GM19397 (cell line): ENCODE data around the gene OR4D1.
"Not testable (repeated sequence)": the region's sequence is repeated elsewhere in the genome, so short reads cannot be mapped to it uniquely, and the experiment has no call there.

ENCODE experiments used
- ATAC-seq: cut with Tn5 transposase; IDR thresholded peaks from one replicate; pipeline ENCODE4 v1.9.1; 2021; ENCODE audit warnings: mild to moderate bottlenecking, moderate library complexity; ENCODE audit not compliant: unreplicated experiment

The OR4D1 gene

GRCh38 chr17:58147930-58148434 is at the start of gene OR4D1:
OR4D1 (plus strand) TSS chr17:58148384; CDS start chr17:58155154, 6,770 bp downstream.
- ATAC-seq = no peak

- ATAC-seq = no peak
Observed at GRCh38 chr17:58100506-58100905, 47.7 kb upstream of the OR4D1 start.

- ATAC-seq = not testable (repeated sequence)
Observed at GRCh38 chr17:58101898-58102297, 46.3 kb upstream of the OR4D1 start.

- ATAC-seq = no peak
Observed at GRCh38 chr17:58105093-58105492, 43.1 kb upstream of the OR4D1 start.

GRCh38 chr17:58107306-58107705 is 40.9 kb upstream of the OR4D1 start:
- ATAC-seq = no peak

GRCh38 chr17:58109197-58109596 is 39.0 kb upstream of the OR4D1 start:
- no peak for ATAC-seq

- ATAC-seq = no peak
Observed at GRCh38 chr17:58110012-58110411, 38.2 kb upstream of the OR4D1 start.

- no peak for ATAC-seq
Observed at GRCh38 chr17:58111676-58112075, 36.5 kb upstream of the OR4D1 start.

GRCh38 chr17:58112970-58113631 is 35.1 kb upstream of the OR4D1 start:
- ATAC-seq = no peak

GRCh38 chr17:58113947-58114346 is 34.2 kb upstream of the OR4D1 start:
- no peak for ATAC-seq

- ATAC-seq = no peak
Observed at GRCh38 chr17:58117382-58117781, 30.8 kb upstream of the OR4D1 start.

GRCh38 chr17:58119491-58119890 is 28.7 kb upstream of the OR4D1 start:
- ATAC-seq = no peak

GRCh38 chr17:58120195-58120822 is 27.9 kb upstream of the OR4D1 start:
- no peak for ATAC-seq

- ATAC-seq = no peak
Observed at GRCh38 chr17:58121925-58122324, 26.3 kb upstream of the OR4D1 start.

GRCh38 chr17:58127846-58128245 is 20.3 kb upstream of the OR4D1 start:
- no peak for ATAC-seq

GRCh38 chr17:58132697-58133096 is 15.5 kb upstream of the OR4D1 start:
- not testable (repeated sequence) for ATAC-seq

GRCh38 chr17:58136669-58137279 is 11.4 kb upstream of the OR4D1 start:
- ATAC-seq = no peak

GRCh38 chr17:58141505-58141904 is 6.7 kb upstream of the OR4D1 start:
- ATAC-seq = no peak

GRCh38 chr17:58143335-58143734 is 4.8 kb upstream of the OR4D1 start:
- not testable (repeated sequence) for ATAC-seq

GRCh38 chr17:58144801-58145200 is 3.4 kb upstream of the OR4D1 start:
- ATAC-seq = no peak

GRCh38 chr17:58148609-58149008 is 425 bp downstream of the OR4D1 start:
- ATAC-seq = no peak

- ATAC-seq = no peak
Observed at GRCh38 chr17:58150394-58150793, 2.2 kb downstream of the OR4D1 start.
